SIG-M5 (cell line): ENCODE results near the gene FRMD4A.
"Not testable (repeated sequence)": the region's sequence is repeated elsewhere in the genome, so short reads cannot be mapped to it uniquely, and the experiment has no call there.

Source experiments
- DNase-seq: peaks from one replicate; lab custom pipeline; 2025; lab: John Stamatoyannopoulos, UW

FRMD4A gene

GRCh38 chr10:13877154-13877909 lies 453.4 kb downstream of the FRMD4A start:
- no peak for DNase-seq

GRCh38 chr10:13873196-13873595 lies 457.5 kb downstream of the FRMD4A start:
- DNase-seq: no peak

DNA sequence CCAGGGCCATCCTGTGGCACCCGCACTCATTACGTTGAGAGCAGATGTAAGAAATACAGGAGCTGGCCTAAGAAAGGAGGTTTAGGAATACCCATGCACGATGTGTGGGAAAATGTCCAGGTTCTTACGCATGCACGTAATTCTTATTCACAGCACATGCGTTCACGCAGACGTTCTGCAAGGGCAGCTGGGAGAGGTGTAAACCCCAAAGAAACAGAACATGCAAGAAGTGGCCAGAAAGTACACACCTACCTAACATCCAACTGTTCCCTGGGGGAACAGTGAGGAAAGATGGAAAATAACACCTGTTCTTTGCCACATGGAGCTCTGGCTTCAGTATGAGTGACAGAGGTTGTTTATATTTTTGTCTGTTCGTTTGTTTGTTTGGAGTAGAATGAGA lies 458.3 kb downstream of the FRMD4A start:
- no peak for DNase-seq

DNA sequence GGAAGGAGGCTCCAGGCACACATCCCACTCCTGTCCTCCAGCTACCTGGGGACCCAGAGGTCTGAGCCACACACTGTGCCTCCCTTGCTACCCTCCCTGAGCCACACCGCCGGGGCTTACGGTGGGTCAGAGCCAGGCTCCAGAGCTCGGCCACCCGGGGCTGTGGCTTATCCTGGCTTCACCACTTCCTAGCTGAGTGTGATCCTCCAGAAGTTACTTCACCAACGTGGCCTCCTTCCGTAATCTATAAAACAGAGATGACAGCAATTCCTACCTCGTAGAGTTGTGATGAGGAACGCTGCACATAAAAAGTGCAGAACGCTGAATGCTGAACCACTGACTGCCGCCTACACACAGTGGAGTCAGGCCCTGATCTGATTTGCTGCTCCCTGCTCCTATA lies 458.9 kb downstream of the FRMD4A start:
- no peak for DNase-seq

DNA sequence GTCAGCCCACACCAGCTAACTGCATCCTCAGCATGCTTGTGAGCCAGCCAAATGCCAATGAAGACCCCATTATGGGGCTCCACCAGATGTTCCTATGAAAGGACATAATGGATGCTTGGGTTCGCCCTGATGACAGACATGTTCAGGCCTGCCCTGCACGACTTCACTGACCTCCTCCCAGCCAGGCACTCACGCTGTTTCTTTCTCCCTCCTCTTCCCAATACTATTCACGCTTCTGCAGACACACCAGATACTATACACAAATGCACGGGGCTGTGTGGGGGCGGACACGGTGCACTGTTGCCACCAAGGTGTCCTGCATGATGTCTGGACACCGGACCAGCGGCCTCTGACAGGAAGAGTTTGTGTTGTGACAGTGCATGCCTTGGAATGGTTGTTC lies 459.7 kb downstream of the FRMD4A start:
- no peak for DNase-seq

DNA sequence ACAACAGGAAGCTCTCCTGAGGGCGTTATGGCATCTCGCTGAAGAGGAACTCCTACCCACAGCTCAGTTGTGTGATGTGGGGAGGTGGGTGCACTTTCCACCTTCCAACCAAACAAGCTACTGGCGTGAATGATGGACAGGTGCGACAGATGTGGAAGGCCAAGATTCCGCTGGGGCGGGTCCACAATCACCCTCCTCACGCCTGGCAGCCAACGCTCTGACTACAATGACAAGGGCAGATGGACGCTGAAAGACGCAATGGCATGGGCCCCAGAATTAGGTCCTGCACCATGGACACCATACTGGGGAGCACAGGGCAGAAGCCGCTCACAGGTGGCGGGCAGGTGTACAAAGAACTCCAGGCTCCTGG lies 461.4 kb downstream of the FRMD4A start:
- no peak for DNase-seq

DNA sequence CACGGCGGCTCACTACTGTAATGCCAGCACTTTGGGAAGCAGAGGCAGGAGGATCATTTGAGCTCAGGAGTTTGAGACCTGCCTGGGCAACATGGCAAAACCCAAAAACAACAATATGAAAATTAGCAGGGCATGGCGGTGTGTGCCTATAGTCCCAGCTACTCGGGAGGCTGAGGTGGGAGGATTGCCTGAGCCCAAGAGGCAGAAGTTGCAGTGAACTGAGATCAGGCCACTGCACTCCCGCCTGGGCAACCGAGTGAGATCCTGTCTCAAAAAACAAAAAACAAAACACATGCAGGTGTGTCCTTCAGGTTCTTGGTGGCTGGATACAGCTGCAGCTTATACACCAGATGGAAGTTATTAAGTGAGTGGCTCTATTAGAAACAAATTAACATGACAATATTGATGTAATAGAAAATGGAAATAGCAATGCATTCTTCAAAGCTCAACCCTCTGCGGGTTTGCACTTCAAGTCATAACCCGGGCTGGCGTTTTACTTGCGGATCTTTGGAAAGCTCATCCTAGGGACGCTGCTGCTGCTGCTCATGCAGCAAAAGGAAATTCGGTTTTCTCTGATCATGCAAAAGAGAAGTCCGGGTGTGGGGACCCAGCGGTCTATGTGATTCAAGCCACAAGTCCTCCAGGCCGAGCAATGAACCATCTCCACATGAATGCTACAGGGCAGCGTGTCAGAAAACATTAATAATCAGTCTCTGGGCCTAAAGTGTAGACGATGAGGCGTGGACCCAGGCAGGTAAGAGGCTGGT lies 462.0 kb downstream of the FRMD4A start:
- DNase-seq: no peak

DNA sequence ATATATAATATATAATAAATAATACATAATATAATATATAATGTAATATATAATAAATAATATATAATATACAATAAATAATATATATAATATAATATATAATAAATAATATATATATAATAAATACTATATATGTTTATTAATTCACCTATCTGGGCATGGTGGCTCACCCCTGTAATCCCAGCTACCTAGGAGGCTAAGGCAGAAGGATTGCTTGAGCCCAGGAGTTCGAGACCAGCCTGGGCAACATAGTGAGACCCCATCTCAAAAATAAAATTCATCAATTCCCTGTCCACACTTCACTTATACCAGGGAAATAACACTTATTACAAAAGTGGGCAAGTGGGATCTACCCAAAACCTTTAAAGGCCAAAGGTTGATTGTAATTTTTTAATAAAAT lies 462.9 kb downstream of the FRMD4A start:
- no peak for DNase-seq

- DNase-seq: no peak
Measured at GRCh38 chr10:13865758-13866491, 464.8 kb downstream of the FRMD4A start.

DNA sequence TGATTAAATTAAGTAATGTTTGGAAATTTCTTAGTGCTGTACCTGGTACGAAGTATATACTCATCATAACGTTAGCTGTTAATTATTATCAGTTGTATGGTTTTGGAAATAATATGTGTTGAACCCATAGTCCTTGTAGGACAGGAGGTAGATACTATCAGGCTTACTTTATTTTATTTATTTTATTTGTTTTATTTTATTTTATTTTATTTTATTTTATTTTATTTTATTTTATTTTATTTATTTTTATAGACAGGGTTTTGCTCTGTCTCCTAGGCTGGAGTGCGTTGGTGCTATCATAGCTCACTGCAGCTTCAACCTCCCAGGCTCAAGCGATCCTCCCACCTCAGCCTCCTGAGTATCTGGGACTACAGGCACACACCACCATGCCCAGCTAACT lies 465.5 kb downstream of the FRMD4A start:
- DNase-seq: not testable (repeated sequence)

GRCh38 chr10:13862546-13863233 lies 468.0 kb downstream of the FRMD4A start:
- DNase-seq: no peak

DNA sequence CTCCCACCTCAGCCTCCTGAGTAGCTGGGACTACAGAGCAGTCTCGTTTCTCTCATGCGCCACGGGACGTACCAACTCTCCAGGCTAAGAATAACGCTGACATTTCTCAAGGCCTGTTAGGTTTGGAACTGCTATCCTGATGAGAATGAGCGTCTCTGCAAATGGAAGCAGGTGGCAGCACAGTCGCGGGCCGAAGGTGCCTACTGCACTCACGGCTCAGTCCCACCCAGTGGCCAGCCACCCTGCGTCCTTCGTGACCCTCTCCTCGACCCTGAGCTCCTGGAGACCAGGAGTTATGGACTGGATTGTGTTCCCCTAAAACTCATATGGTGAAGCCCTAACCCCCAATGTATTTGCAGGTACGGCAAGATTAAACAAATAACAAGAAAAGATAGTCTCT lies 469.8 kb downstream of the FRMD4A start:
- no peak for DNase-seq

- DNase-seq: no peak
Measured at GRCh38 chr10:13859979-13860654, 470.6 kb downstream of the FRMD4A start.

DNA sequence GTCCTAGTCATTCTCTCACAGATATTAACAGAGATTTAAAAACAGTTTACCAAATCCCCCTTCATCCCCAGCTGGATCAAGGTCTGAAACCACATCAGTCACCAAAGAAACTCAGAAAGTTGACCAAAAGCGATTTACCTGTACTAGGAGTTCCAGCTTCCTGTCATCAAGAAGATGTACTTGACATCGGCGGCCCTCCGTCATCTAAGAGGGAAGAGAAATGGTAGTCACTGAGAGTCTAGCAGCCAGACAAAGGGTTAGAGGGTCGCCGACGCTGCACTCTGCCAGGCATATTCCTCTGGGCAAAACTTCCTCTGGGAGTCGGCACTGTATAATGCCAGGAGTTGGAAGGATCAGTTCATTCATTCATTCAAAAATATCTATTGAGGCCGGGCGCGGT lies 472.0 kb downstream of the FRMD4A start:
- no peak for DNase-seq

- no peak for DNase-seq
Measured at GRCh38 chr10:13857451-13857850, 473.3 kb downstream of the FRMD4A start.

GRCh38 chr10:13853854-13854253 lies 476.9 kb downstream of the FRMD4A start:
- no peak for DNase-seq

- DNase-seq: no peak
Measured at GRCh38 chr10:13852872-13853271, 477.9 kb downstream of the FRMD4A start.

DNA sequence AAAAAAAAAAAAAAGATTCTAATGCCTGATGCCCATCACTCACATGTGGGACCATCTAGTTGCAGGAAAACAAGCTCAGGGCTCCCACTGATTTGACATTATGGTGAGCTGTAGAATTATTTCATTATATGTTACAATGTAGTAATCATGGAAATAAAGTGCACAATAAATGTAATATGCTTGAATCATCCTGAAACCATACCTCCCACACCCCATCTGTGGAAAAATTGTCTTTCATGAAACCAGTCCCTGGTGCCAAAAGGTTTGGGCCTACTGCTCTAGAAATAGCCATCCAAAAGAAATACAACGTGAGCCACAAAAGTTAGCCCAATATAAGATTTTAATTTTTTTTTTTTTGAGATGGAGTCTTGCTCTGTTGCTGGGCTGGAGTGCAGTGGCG lies 478.8 kb downstream of the FRMD4A start:
- no peak for DNase-seq

DNA sequence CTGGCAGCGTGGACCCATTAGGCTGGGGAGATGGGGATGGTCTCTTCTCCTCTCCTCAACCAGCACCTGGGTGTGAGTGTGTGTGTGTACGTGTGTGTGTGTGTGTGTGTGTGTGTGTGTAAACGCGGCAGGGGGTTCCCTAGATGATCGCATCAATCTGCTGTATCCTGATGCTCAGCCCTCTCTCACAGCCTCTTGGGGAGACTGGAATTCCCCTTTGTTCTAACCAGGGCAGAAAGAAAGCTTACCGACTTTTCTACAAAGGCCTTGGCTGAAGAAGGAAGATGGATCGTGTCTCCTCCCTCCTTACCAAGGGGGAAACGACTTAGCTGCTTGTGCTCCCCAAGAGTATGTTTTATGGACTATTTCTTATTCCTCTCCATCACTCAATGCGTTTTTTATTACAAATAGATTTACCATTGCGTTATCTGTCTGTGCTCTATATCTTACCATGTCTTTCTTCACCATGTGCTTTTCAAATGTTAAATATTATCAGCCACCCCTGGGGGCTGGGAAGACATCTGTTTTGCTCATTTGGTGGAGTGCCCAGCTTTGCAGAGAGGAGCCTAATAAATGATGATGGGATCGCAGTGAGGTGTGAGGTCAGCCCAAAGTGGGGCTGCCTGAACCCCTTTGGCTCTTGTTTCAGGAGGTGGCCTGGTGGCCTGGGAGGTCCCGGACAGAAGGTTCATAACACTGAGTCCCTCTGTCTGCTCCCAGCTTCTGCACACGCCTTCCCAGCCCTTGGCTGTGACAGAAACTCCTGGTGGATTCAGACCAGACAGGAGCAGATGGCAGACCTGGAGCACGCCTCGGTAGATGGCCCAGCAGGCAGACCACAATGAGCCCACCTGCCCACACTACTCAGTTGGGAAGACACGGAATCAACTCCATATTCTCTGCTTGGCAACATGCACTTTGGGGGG lies 481.9 kb downstream of the FRMD4A start:
- DNase-seq: no peak

GRCh38 chr10:13847201-13847631 lies 483.5 kb downstream of the FRMD4A start:
- DNase-seq: no peak

DNA sequence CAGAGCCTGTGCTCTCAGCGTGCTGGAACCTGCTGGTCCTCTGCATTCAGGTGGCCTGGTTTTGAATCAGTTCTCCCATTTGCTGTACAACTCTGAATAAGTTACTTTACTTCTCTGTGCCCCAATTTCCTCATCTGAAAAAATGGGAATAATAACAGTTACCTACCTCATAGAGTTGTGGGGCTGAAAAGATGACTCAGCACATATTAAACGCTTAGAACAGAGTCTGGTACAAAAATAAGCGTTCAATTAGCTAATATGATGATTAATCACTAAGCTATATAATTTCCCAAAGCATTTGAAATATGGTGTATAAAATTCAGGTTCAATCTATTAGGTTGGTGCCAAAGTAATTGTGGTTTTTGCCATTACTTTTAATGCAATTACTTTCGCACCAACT lies 484.8 kb downstream of the FRMD4A start:
- no peak for DNase-seq
